ENCODE measurements around the gene FNBP1. TPM values are rescaled to one million over a fixed set of nuclear protein-coding genes. Genes with fewer than 3 reads are reported as not detected.
"Not testable (repeated sequence)": the region's sequence is repeated elsewhere in the genome, so short reads cannot be mapped to it uniquely, and the experiment has no call there.

FNBP1 gene
- polyA plus RNA-seq, 1 of the 3 experiments (the other 2 are of a cell fraction), result 11.0 TPM

DNA sequence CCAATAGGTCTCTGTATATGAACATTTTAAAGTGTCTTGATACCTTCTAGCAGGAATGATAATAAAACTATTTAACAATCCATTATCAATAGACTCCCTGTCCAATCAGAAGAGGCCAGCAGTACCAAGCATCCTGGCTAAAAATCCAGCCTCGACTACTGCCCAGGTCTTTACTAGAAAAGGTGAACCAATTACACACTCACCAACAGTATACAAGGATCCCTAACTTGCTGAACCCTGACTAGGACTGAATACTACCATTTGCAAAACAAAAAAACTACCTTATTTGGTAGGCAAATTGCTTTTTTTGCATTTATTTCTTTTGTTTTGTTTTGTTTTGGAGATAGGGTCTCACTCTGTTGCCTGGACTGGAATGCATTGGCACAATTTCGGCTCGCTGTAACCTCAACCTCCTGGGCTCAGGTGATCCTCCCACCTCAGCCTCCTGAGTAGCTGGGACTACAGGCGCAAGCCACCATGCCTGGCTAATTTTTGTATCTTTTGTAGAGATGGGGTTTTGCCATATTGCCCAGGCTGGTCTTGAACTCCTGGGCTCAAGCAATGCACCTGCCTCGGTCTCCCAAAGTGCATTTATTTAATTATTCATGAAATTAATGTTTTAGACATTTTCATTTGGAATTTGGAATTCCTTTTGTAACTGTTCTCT is 27.5 kb downstream of the FNBP1 start (continued):
- TF ChIP-seq NRF1 (IDR thresholded peaks at IDR 0.05; ENCODE audit: low read depth, low read length), result no peak
- TF ChIP-seq FOSL2 (IDR thresholded peaks at IDR 0.05; ENCODE audit: borderline replicate concordance, low read depth), result no peak

DNA sequence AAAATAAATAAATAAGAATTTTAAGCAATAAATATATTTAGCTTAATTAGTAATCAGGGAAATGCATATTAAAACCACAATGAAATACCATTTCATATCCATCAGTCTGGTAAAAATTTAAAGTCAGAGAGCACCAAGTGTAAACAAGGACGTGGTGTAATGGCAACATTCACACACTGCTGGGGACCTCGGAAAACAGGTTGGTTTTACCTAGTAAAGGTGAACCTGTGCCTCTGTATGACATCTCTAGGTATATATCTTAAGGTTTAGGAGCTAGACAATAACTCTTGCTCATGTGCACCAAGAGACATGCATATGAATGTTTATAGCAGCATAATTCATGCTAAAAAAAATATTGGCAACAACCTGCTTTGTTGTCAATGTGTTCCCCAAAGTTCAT is 29.7 kb downstream of the FNBP1 start:
- H4K20me1 ChIP-seq (ENCODE audit: insufficient read depth), result peaks cover 15% of the 10 kb centered on the region; the same call in 1 of the 2 replicates
- TF ChIP-seq FOXM1 (IDR thresholded peaks at IDR 0.05; ENCODE audit: low read depth) (no peak), FOSL2 (IDR thresholded peaks at IDR 0.05; ENCODE audit: borderline replicate concordance, low read depth) (no peak), TCF12 (IDR thresholded peaks at IDR 0.05) (no peak), NRF1 (IDR thresholded peaks at IDR 0.05; ENCODE audit: low read depth, low read length) (no peak), MXI1 (IDR thresholded peaks at IDR 0.05; ENCODE audit: low read depth, low read length) (no peak)
- H3K36me3 ChIP-seq (replicated peaks in 1 of 2; ENCODE audit: control insufficient read depth in 1 of 2, insufficient read depth in 2 of 2, low read length in 1 of 2), result peaks cover 0 to 4% of the 10 kb centered on the region in 2 experiments
- no peak for DNase-seq
- ChIA-PET CTCF (no interaction called here), POLR2A (no interaction called here)
- H3K27me3 ChIP-seq (ENCODE audit: insufficient read depth), result no peaks in the 10 kb centered on the region
- H3K27ac ChIP-seq (ENCODE audit: low read depth in 2 of 2, low read length in 1 of 2), result no peak overlapping the region
- peaks cover 3% of the 10 kb centered on the region for H3F3A ChIP-seq (replicated peaks; ENCODE audit: insufficient read depth)
- H3K4me1 ChIP-seq (ENCODE audit: control insufficient read depth in 1 of 2, insufficient read depth in 2 of 2, low read depth in 1 of 2, low read length in 1 of 2), result no peaks in the 10 kb centered on the region; a peak in 1 of 4 replicates
- H3K9ac ChIP-seq, result no peak overlapping the region
- H2AFZ ChIP-seq (ENCODE audit: low read depth), result no peak overlapping the region
- no peak overlapping the region for H3K4me2 ChIP-seq
- H3K79me2 ChIP-seq (ENCODE audit: insufficient read depth), result peaks cover 44% of the 10 kb centered on the region
- H3K9me3 ChIP-seq, result no peaks in the 10 kb centered on the region
- H3K4me3 ChIP-seq (ENCODE audit: low read depth in 2 of 2, low read length in 1 of 2), result no peak overlapping the region
- 78% methylated on average over 2 of the region's 2 CpGs for WGBS (ENCODE audit: low lambda C conversion rate)
- no peaks in the 10 kb centered on the region for H3K9me2 ChIP-seq

DNA sequence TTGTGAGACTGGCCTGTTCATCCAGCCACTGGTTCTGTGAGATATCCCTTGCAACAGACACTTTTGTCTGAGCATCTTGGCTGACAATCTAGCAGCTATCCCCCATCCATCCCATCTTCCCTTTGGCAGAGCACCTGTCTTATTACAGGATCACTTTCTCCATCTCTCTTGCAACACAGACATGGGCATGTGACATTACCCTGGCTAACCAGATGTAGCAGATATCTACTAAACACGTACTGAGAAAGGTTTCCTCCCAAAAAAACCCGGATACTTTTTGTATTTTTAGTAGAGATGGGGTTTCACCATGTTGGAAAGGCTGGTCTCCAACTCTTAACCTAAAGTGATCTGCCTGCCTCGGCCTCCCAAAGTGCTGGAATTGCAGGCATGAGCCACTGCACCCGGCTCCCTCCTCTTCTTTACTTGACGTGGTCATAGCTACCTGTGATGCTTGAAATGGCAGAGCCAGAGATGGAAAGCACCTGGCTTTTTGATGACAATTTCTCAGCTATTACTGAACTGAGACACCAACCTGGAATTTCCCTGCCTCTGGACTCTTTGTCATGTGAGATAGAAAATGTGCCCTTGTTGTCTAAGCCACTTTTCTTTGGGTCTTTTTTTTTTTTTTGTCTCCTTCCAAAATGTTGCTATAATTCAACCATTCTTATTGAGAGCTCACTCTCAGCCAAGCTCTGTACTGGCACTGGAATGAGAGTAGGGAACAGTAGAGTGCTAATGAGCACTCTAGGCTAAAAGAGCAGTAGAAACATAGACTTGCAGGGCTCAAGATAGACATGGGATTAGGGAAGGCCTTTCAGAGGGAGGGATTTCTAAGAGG is 32.6 kb downstream of the FNBP1 start:
- H2AFZ ChIP-seq (ENCODE audit: low read depth), result no peak overlapping the region
- H3F3A ChIP-seq (replicated peaks; ENCODE audit: insufficient read depth), result peaks cover 4% of the 10 kb centered on the region
- no peak overlapping the region for H3K27ac ChIP-seq (ENCODE audit: low read depth in 2 of 2, low read length in 1 of 2)
- peaks cover 18% of the 10 kb centered on the region; the same call in 1 of the 2 replicates for H4K20me1 ChIP-seq (ENCODE audit: insufficient read depth)
- 89% methylated on average over 5 of the region's 5 CpGs for WGBS (ENCODE audit: low lambda C conversion rate)
- no peaks in the 10 kb centered on the region; a peak in 1 of 4 replicates for H3K4me1 ChIP-seq (ENCODE audit: control insufficient read depth in 1 of 2, insufficient read depth in 2 of 2, low read depth in 1 of 2, low read length in 1 of 2)
- no peaks in the 10 kb centered on the region for H3K27me3 ChIP-seq (ENCODE audit: insufficient read depth)
- ChIA-PET POLR2A (interaction anchor here (0.6 kb wide), 1 partner anchor 11 kb away, joined by 4 read pairs; no protein-coding TSS in a partner anchor), CTCF (interaction anchor here (1.0 kb wide), 1 partner anchor 10 kb away, joined by 3 read pairs; no protein-coding TSS in a partner anchor)
- H3K4me2 ChIP-seq, result no peak overlapping the region
- H3K36me3 ChIP-seq (replicated peaks in 1 of 2; ENCODE audit: control insufficient read depth in 1 of 2, insufficient read depth in 2 of 2, low read length in 1 of 2), result no peaks in the 10 kb centered on the region
- TF ChIP-seq TEAD4 (IDR thresholded peaks at IDR 0.05; ENCODE audit: borderline replicate concordance, insufficient read depth) (no peak), FOXM1 (IDR thresholded peaks at IDR 0.05; ENCODE audit: low read depth) (no peak), GABPA (IDR thresholded peaks at IDR 0.05; ENCODE audit: low read depth) (no peak)
- TF ChIP-seq, protein P1, sequence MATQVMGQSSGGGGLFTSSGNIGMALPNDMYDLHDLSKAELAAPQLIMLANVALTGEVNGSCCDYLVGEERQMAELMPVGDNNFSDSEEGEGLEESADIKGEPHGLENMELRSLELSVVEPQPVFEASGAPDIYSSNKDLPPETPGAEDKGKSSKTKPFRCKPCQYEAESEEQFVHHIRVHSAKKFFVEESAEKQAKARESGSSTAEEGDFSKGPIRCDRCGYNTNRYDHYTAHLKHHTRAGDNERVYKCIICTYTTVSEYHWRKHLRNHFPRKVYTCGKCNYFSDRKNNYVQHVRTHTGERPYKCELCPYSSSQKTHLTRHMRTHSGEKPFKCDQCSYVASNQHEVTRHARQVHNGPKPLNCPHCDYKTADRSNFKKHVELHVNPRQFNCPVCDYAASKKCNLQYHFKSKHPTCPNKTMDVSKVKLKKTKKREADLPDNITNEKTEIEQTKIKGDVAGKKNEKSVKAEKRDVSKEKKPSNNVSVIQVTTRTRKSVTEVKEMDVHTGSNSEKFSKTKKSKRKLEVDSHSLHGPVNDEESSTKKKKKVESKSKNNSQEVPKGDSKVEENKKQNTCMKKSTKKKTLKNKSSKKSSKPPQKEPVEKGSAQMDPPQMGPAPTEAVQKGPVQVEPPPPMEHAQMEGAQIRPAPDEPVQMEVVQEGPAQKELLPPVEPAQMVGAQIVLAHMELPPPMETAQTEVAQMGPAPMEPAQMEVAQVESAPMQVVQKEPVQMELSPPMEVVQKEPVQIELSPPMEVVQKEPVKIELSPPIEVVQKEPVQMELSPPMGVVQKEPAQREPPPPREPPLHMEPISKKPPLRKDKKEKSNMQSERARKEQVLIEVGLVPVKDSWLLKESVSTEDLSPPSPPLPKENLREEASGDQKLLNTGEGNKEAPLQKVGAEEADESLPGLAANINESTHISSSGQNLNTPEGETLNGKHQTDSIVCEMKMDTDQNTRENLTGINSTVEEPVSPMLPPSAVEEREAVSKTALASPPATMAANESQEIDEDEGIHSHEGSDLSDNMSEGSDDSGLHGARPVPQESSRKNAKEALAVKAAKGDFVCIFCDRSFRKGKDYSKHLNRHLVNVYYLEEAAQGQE (IDR thresholded peaks at IDR 0.05; ENCODE audit: low read depth, low read length), result no peak
- no peaks in the 10 kb centered on the region for H3K9me3 ChIP-seq
- H3K79me2 ChIP-seq (ENCODE audit: insufficient read depth), result peaks cover 58% of the 10 kb centered on the region
- H3K9me2 ChIP-seq, result no peaks in the 10 kb centered on the region
- H3K4me3 ChIP-seq (ENCODE audit: low read depth in 2 of 2, low read length in 1 of 2), result no peak overlapping the region
- no peak for DNase-seq
- H3K9ac ChIP-seq, result no peak overlapping the region

DNA sequence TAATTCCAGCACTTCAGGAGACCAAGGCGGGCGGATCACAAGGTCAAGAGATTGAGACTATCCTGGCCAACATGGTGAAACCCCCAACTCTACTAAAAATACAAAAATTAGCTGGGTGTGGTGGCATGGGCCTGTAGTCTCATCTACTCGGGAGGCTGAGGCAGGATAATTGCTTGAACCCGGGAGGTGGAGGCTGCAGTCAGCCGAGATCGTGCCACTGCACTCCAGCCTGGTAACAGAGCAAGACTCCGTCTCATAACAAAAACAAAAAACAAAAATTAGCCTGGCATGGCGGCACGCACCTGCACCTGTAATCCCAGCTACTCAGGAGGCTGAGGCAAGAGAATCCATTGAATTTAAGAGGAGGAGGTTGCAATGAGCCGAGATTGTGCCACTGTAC is 33.4 kb downstream of the FNBP1 start:
- H3K27me3 ChIP-seq (ENCODE audit: insufficient read depth); POLR2A ChIA-PET; H3K9me3 ChIP-seq; H3K27ac ChIP-seq (ENCODE audit: low read depth in 2 of 2, low read length in 1 of 2); H3K36me3 ChIP-seq (replicated peaks in 1 of 2; ENCODE audit: control insufficient read depth in 1 of 2, insufficient read depth in 2 of 2, low read length in 1 of 2); H3K4me3 ChIP-seq (ENCODE audit: low read depth in 2 of 2, low read length in 1 of 2); H3K9ac ChIP-seq; DNase-seq; H3K4me1 ChIP-seq (ENCODE audit: control insufficient read depth in 1 of 2, insufficient read depth in 2 of 2, low read depth in 1 of 2, low read length in 1 of 2); H3K9me2 ChIP-seq; H2AFZ ChIP-seq (ENCODE audit: low read depth); H3F3A ChIP-seq (replicated peaks; ENCODE audit: insufficient read depth); H3K4me2 ChIP-seq: not testable (repeated sequence)
- H3K79me2 ChIP-seq (ENCODE audit: insufficient read depth), result peaks cover 60% of the 10 kb centered on the region
- CTCF ChIA-PET, result interaction anchor here (1.0 kb wide), 1 partner anchor 31 kb away, joined by 3 read pairs; no protein-coding TSS in a partner anchor
- peaks cover 14% of the 10 kb centered on the region; the same call in 1 of the 2 replicates for H4K20me1 ChIP-seq (ENCODE audit: insufficient read depth)
- WGBS (ENCODE audit: low lambda C conversion rate), result 91% methylated on average over 10 of the region's 10 CpGs
